Hematopoietic multipotent progenitor cell treated with erythropoietin and hydrocortisone succinate and interleukin-3 and kit ligand, for 4 days (in vitro differentiated cells): ENCODE measurements around the gene ECHS1.
"Not testable (repeated sequence)": the region's sequence is repeated elsewhere in the genome, so short reads cannot be mapped to it uniquely, and the experiment has no call there.

Source experiments
- DNase-seq: peaks from one replicate; pipeline ENCODE4 v3.0.0-alpha.2; 2015

ECHS1 gene

GRCh38 chr10:133320852-133321422 is 52.2 kb downstream of the ECHS1 start:
- not testable (repeated sequence) for DNase-seq

- peak; percentile 86 for DNase-seq
These were observed 54.5 kb downstream of the ECHS1 start for GRCh38 chr10:133318494-133319127.

DNA sequence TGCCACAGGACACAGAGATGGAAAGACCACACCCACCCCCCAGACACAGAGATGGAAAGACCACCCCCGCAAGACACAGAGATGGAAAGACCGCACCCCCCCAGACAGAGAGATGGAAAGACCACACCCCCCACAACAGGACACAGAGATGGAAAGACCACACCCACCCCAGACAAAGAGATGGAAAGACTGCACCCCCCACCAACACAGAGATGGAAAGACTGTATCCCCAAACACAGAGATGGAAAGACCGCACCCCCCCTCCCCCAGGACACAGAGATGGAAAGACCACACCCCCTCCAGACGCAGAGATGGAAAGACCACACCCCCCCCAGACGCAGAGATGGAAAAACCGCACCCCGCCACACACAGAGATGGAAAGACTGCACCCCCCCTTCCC is 56.4 kb downstream of the ECHS1 start:
- no peak for DNase-seq

- no peak for DNase-seq
These were observed 56.9 kb downstream of the ECHS1 start for GRCh38 chr10:133316266-133316665.

DNA sequence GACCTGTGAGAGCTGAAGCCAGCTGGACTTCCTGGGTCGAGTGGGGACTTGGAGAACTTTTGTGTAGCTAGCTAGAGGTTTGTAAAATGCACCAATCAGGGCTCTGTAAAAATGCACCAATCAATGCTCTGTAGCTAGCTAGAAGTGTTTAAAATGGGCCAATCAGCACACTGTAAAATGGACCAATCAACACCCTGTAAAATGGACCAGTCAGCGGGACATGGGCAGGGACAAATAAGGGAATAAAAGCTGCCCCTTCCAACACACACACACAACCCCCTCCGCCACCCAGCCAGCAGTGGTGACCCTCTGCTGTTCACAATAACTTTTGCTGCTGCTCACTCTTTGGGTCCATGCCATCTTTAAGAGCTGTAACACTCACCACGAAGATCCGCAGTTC is 57.3 kb downstream of the ECHS1 start:
- peak; percentile 30 for DNase-seq

GRCh38 chr10:133314911-133315310 is 58.2 kb downstream of the ECHS1 start:
- DNase-seq = no peak

DNA sequence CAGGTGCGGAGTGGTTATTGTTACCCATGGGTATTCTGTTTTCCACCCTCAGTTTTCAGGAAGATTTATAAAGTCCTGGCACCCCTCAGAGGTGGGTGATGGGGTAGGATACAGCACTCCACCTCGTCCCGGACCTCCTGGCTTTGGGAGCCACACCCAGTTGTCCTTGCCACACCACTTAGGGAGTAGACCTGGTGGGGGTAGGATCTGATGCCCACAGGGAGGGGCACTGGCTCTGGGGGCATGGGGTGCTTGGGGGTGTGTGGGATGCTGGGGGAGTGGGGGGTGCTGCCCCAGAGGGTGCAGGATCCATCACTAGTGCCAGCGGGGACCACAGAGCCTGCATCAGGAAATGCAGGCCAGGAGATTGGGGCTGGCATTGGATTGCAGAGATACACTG is 60.0 kb downstream of the ECHS1 start:
- no peak for DNase-seq

DNA sequence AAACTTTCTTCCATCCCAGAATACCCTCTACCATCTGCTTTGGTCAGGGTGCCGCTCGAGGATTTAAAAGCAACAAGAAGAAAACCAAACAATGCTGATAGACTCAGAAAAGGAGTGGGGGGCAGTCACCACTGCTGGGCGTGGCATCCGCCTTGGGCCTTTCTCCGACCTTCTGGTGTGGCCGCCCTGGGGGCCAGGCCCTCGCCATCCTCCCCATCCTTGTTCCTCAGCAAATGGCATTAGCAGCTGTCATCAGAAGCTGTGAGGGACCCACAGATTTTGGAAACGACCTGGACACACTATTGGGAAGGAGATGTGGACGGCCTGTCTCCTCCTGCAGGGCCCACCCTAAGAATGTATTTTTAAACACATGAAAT is 60.4 kb downstream of the ECHS1 start:
- no peak for DNase-seq
